H9 (cell line): ENCODE data around the gene CHST2. TPM values are rescaled to one million over a fixed set of nuclear protein-coding genes. Genes with fewer than 3 reads are reported as not detected.
A peak's percentile ranks its signal among the peaks of the same experiment; 100 is the strongest.

Source experiments
- DNase-seq: peaks from one replicate; pipeline ENCODE4 v3.0.0-alpha.2; 2017
- H2AFZ ChIP-seq: one replicate; pipeline ENCODE4 v1.6.1; 2013; ENCODE audit warnings: mild to moderate bottlenecking, low read length, control low read depth, moderate library complexity
- H2AK5ac ChIP-seq: 2 replicates; pipeline ENCODE4 v1.6.1; 2013; ENCODE audit warnings: low read length, control low read depth, mixed read lengths; ENCODE audit not compliant: insufficient read length
- H2BK120ac ChIP-seq: one replicate; pipeline ENCODE4 v1.6.1; 2013; ENCODE audit warnings: low read depth, mild to moderate bottlenecking, low read length, control low read depth, inconsistent platforms; ENCODE audit not compliant: poor library complexity, severe bottlenecking
- H2BK12ac ChIP-seq: 2 replicates; pipeline ENCODE4 v1.6.1; 2013; ENCODE audit warnings: low read length, control low read depth, mixed read lengths, low read depth; ENCODE audit not compliant: insufficient read length
- H2BK15ac ChIP-seq: 2 replicates; pipeline ENCODE4 v1.6.1; 2013; ENCODE audit warnings: low read depth, low read length, control low read depth
- H2BK20ac ChIP-seq: one replicate; pipeline ENCODE4 v1.6.1; 2013; ENCODE audit warnings: low read depth, mild to moderate bottlenecking, low read length, control low read depth, inconsistent platforms; ENCODE audit not compliant: poor library complexity, severe bottlenecking
- H2BK5ac ChIP-seq: 2 replicates; pipeline ENCODE4 v1.6.1; 2013; ENCODE audit warnings: low read length, control low read depth, mixed read lengths; ENCODE audit not compliant: insufficient read length
- H3K14ac ChIP-seq: 2 replicates; pipeline ENCODE4 v1.6.1; 2013; ENCODE audit warnings: low read length, control low read depth; ENCODE audit not compliant: insufficient read depth
- H3K18ac ChIP-seq: 2 replicates; pipeline ENCODE4 v1.6.1; 2013; ENCODE audit warnings: low read depth, mild to moderate bottlenecking, mixed read lengths, low read length, control low read depth; ENCODE audit not compliant: insufficient read length
- H3K23ac ChIP-seq: 2 replicates; pipeline ENCODE4 v1.6.1; 2013; ENCODE audit warnings: low read length, control low read depth, mixed read lengths, low read depth; ENCODE audit not compliant: insufficient read length
- H3K23me2 ChIP-seq: 2 replicates; pipeline ENCODE4 v1.6.1; 2013; ENCODE audit warnings: low read depth, mild to moderate bottlenecking, mixed read lengths, low read length, control low read depth; ENCODE audit not compliant: insufficient read length, poor library complexity, severe bottlenecking
- H3K27ac ChIP-seq: 2 replicates; pipeline ENCODE4 v1.5.1; 2013; ENCODE audit warnings: low read length, control low read depth, mixed read lengths, low read depth; ENCODE audit not compliant: insufficient read length
- H3K27me3 ChIP-seq: 2 replicates; pipeline ENCODE4 v1.6.1; 2013; ENCODE audit warnings: low read length, control low read depth, inconsistent platforms; ENCODE audit not compliant: insufficient read depth
- H3K4ac ChIP-seq: 2 replicates; pipeline ENCODE4 v1.6.1; 2013; ENCODE audit warnings: low read depth, mild to moderate bottlenecking, control low read depth, inconsistent platforms, low read length, moderate library complexity
- H3K4me1 ChIP-seq: 2 replicates; pipeline ENCODE4 v1.6.1; 2013; ENCODE audit warnings: low read length, control low read depth, inconsistent platforms; ENCODE audit not compliant: insufficient read depth
- H3K4me2 ChIP-seq: 2 replicates; pipeline ENCODE4 v1.6.1; 2013; ENCODE audit warnings: low read length, control low read depth, mixed read lengths; ENCODE audit not compliant: insufficient read length, insufficient read depth
- H3K56ac ChIP-seq: 2 replicates; pipeline ENCODE4 v1.6.1; 2013; ENCODE audit warnings: low read depth, mild to moderate bottlenecking, mixed read lengths, low read length, control low read depth; ENCODE audit not compliant: insufficient read length
- H3K79me1 ChIP-seq: 2 replicates; pipeline ENCODE4 v1.6.1; 2013; ENCODE audit warnings: low read depth, mild to moderate bottlenecking, moderate library complexity, low read length, control low read depth, inconsistent platforms; ENCODE audit not compliant: insufficient read depth, poor library complexity, severe bottlenecking
- H3K79me2 ChIP-seq: 2 replicates; pipeline ENCODE4 v1.6.1; 2013; ENCODE audit warnings: low read length, control low read depth, inconsistent platforms; ENCODE audit not compliant: insufficient read depth
- H3K9ac ChIP-seq: 2 replicates; pipeline ENCODE4 v1.6.1; 2013; ENCODE audit warnings: low read length, control low read depth, mixed read lengths; ENCODE audit not compliant: insufficient read length; ENCODE audit errors: extremely low read depth
- H3K9me3 ChIP-seq: one replicate; pipeline ENCODE4 v1.6.1; 2013; ENCODE audit warnings: low read depth, low read length, inconsistent platforms; ENCODE audit not compliant: control insufficient read depth
- H3T11ph ChIP-seq: one replicate; pipeline ENCODE4 v1.6.1; 2013; ENCODE audit warnings: mild to moderate bottlenecking, low read length, control low read depth, inconsistent platforms
- H4K20me1 ChIP-seq: one replicate; pipeline ENCODE4 v1.6.1; 2013; ENCODE audit not compliant: control insufficient read depth, insufficient read length, insufficient read depth
- H4K5ac ChIP-seq: 2 replicates; pipeline ENCODE4 v1.6.1; 2013; ENCODE audit warnings: low read depth, mild to moderate bottlenecking, mixed read lengths, low read length, control low read depth; ENCODE audit not compliant: insufficient read length
- H4K8ac ChIP-seq: replicated peaks from 2 replicates; pipeline ENCODE4 v1.6.1; 2013; ENCODE audit warnings: low read length, control low read depth, mixed read lengths, low read depth; ENCODE audit not compliant: insufficient read length
- H4K91ac ChIP-seq: 2 replicates; pipeline ENCODE4 v1.6.1; 2013; ENCODE audit warnings: low read depth, mild to moderate bottlenecking, moderate library complexity, mixed read lengths, low read length, control low read depth; ENCODE audit not compliant: insufficient read length
- H3K27ac Mint-ChIP-seq, 3 experiments: 2 replicates in 2 of 3; 3 replicates in 1 of 3; pipeline ENCODE4 v1.8.0; 2020 to 2021; ENCODE audit warnings: mixed read lengths in 3 of 3, mild to moderate bottlenecking in 1 of 3, moderate library complexity in 1 of 3
- H3K27me3 Mint-ChIP-seq: 2 replicates; pipeline ENCODE4 v1.8.0; 2021; ENCODE audit warnings: low read depth, mild to moderate bottlenecking, moderate library complexity, mixed read lengths
- H3K36me3 Mint-ChIP-seq, 3 experiments: 2 replicates in 2 of 3; 3 replicates in 1 of 3; pipeline ENCODE4 v1.8.0; 2020 to 2021; ENCODE audit warnings: low read depth in 3 of 3, mixed read lengths in 3 of 3; ENCODE audit not compliant: insufficient read depth in 1 of 3
- H3K4me1 Mint-ChIP-seq, 2 experiments: 2 replicates each; pipeline ENCODE4 v1.8.0; 2020; ENCODE audit warnings: mixed read lengths in 2 of 2
- H3K4me3 Mint-ChIP-seq, 2 experiments: 2 replicates in 1 of 2; 3 replicates in 1 of 2; pipeline ENCODE4 v1.8.0; 2020 to 2021; ENCODE audit warnings: mild to moderate bottlenecking in 2 of 2, mixed read lengths in 2 of 2, moderate library complexity in 1 of 2
- H3K9me3 Mint-ChIP-seq, 2 experiments: 2 replicates in 1 of 2; 3 replicates in 1 of 2; pipeline ENCODE4 v1.8.0; 2020; ENCODE audit warnings: mild to moderate bottlenecking in 2 of 2, mixed read lengths in 2 of 2, moderate library complexity in 1 of 2
- CTCF ChIP-seq: fragments of 200-600 bp; sonication (generic); conservative IDR thresholded peaks from 3 replicates; pipeline ENCODE4 v1.8.0; 2021; ENCODE audit warnings: antibody characterized with exemption, mild to moderate bottlenecking
- WGBS: extraction: QIAGEN DNeasy Blood & Tissue Kit; methylation state at CpG from one replicate; pipeline ENCODE4 v1.1.7; 2013; ENCODE audit warnings: missing lambda C conversion rate, low lambda C conversion rate, mixed read lengths; ENCODE audit not compliant: insufficient read length; ENCODE audit errors: extremely low coverage; 5-methylcytosine and 5-hydroxymethylcytosine counted together
- total RNA-seq: library from RNA; stranded (reverse); gene quantifications from 2 replicates; pipeline ENCODE4 v1.2.1, GENCODE V29; 2021

The CHST2 gene
- total RNA-seq, 1 experiment from 2014 or later, result 5.8 TPM

DNA sequence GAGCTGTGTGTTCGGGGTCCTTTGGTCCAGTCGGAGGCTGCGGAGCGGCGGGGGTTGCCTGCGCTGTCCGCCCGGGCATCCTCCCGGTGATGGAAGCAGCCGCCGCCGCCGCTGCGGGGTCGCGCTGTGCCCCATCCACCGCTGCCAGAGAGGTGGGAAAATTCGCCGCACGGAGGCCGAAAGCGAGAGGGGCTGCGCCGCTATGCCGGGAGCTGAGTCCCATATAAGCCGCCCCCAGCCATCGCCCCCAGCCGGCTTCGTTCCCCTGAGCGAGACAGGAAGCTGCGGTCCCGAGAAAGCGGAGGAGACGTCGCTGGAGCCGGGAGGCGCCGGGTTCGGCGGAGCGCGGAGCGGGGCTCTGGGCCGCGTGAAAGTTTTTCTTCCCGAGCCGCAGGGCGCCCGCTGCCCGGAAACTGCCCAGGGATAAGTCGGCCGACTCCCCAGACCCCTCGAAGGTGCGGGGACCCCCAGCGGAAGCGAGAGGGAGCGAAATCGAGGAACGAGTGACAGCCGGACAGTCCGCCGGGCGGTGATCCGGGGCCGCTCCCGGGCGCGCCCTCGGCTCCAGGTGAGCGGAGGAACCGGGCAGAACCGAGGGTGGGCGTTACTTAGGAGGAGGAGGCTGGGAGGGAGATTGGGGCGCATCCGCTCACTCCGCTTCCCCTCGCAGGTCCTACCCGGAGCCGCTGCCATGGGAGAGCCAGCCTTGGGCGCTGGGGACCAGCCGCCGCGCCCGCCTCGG, 574 bp downstream of the CHST2 start:
- peak overlapping the region; percentile 85 to 93 for H3K4me3 Mint-ChIP-seq
- Histone ChIP-seq H3K4me1 (peaks cover 2% of the 10 kb centered on the region; the same call in 1 of the 2 replicates), H3K14ac (no peak overlapping the region; the same call in 1 of the 2 replicates), H2AFZ (no peak overlapping the region), H2BK20ac (no peak overlapping the region), H3K79me1 (no peaks in the 10 kb centered on the region), H2BK15ac (no peak overlapping the region), H3K4ac (no peak overlapping the region), H3K79me2 (no peaks in the 10 kb centered on the region), H3K27me3 (no peaks in the 10 kb centered on the region), H2AK5ac (no peak overlapping the region), H3K23ac (no peak overlapping the region), H3K23me2 (peaks cover 18% of the 10 kb centered on the region), H3K18ac (no peak overlapping the region), H4K91ac (no peak overlapping the region), H3K9me3 (no peaks in the 10 kb centered on the region), H2BK12ac (no peak overlapping the region), H4K8ac (no peak overlapping the region), H3K56ac (no peak overlapping the region), H3T11ph (no peak overlapping the region), H4K5ac (no peak overlapping the region), H3K4me2 (peak overlapping the region; percentile 34), H2BK120ac (no peak overlapping the region), H3K27ac (no peak overlapping the region), H2BK5ac (no peak overlapping the region), H3K9ac (no peak overlapping the region), H4K20me1 (no peaks in the 10 kb centered on the region)
- WGBS, result no CpG with 5 or more reads among the region's 85 CpGs
- no peaks in the 10 kb centered on the region for H3K9me3 Mint-ChIP-seq
- DNase-seq, result peak; percentile 47
- H3K27ac Mint-ChIP-seq, result no peak overlapping the region
- peaks cover 36% of the 10 kb centered on the region for H3K27me3 Mint-ChIP-seq
- H3K4me1 Mint-ChIP-seq, result peaks cover 15 to 21% of the 10 kb centered on the region in 2 experiments
- no peak; the same call in 2 of the 3 replicates for TF ChIP-seq CTCF
- H3K36me3 Mint-ChIP-seq, result peaks cover 5 to 6% (median 5%) of the 10 kb centered on the region in 3 experiments; a peak in 5 of 7 replicates
